HS-5 (cell line): ENCODE data around the gene E2F7.
"Not testable (repeated sequence)": the region's sequence is repeated elsewhere in the genome, so short reads cannot be mapped to it uniquely, and the experiment has no call there.

Source experiments
- DNase-seq: peaks from one replicate; pipeline ENCODE4 v3.0.0-alpha.2; 2012; ENCODE audit warnings: low read depth

Gene E2F7

GRCh38 chr12:77065361-77066204 is at the start of gene E2F7:
TSS of gene E2F7 (minus strand) at chr12:77065569. CDS start at chr12:77064635, 934 bp downstream.
- peak; percentile 73 for DNase-seq

GRCh38 chr12:77113971-77114370 is 48.6 kb upstream of the E2F7 start:
- DNase-seq: no peak

GRCh38 chr12:77108707-77109106 is 43.3 kb upstream of the E2F7 start:
- DNase-seq: no peak

GRCh38 chr12:77107121-77107520 is 41.8 kb upstream of the E2F7 start:
- DNase-seq: no peak

DNA sequence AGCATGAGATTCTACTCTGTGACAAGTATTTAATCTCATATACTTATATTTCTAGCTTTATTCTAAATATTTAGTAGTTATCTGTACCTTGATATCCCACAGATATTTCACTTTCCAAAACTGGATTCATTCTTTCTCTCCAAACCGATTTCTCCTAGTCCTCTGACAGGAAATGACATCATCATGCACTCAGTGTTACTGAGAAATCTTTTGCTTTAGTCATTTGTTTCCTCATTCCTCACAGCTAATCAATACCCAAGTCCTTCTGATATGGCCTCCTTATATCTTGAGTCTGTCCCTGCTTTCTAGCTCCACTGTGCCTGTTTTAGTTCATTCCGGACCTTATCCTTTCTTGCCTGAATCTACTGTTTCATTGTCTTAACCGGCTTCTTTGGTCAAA is 39.4 kb upstream of the E2F7 start:
- DNase-seq: no peak

DNA sequence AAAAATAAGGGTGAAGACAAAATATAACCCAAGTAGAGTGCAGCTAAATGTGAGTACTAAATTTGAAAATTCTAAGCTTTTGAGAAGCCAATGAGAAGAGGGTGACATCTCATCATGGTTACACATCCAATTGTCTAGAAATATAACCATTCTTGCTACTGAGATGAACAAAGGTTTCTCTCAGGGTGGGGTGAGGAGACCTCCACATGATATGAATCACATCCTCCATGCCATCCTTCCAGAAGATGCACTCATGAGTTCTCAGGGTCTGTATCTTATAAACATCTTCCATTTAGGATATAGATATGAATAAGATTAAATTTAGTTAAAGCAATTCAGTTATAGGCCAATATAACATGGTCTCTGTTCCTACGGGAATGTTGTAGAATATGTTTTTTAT is 38.9 kb upstream of the E2F7 start:
- no peak for DNase-seq

- DNase-seq: no peak
Observed at GRCh38 chr12:77102691-77103090, 37.3 kb upstream of the E2F7 start.

- DNase-seq: no peak
Observed at GRCh38 chr12:77102123-77102522, 36.8 kb upstream of the E2F7 start.

GRCh38 chr12:77099799-77100198 is 34.4 kb upstream of the E2F7 start:
- no peak for DNase-seq

DNA sequence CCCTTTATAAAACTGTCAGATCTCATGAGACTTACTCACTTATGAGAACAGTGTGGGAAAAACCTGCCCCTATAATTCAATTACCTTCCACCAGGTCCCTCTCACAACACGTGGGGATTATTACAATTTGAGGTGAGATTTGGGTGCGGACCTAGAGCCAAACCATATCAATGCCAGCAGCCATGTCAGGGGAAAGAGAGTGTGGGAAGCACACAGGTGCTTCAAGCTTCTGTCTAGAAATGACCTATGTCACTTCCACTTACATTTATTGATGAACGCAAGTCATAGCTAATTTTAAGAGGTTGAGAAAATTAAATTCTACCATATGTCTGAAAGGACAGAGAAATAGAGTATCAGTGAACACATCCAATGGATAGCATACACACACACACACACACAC is 32.5 kb upstream of the E2F7 start:
- no peak for DNase-seq

- DNase-seq: not testable (repeated sequence)
Observed at GRCh38 chr12:77092227-77092626, 26.9 kb upstream of the E2F7 start.

DNA sequence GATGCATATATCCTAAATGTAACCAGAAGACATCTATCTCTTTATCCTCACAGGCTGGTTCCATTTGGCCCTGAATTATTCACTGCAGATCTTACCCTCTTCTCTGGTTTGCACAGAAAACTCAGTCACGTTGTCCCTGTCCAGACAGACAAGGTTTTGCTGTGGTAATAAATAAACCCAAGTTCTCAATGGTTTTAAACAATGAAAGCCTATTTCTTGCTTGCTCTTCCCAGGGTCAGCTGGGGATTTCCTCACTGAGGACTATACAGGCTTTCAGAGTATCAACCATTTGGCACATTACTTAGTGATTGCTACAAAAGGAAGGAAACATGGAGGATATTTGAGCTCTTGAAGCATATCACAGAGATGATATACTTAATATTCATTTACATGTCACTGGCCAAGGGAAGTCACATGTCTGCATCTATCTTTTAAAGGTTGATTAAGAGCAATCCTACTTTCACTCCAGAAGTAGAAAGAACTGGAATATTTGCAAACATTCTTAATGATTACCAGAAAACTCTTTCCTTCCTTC is 24.4 kb upstream of the E2F7 start:
- no peak for DNase-seq

GRCh38 chr12:77087427-77087826 is 22.1 kb upstream of the E2F7 start:
- DNase-seq: no peak

DNA sequence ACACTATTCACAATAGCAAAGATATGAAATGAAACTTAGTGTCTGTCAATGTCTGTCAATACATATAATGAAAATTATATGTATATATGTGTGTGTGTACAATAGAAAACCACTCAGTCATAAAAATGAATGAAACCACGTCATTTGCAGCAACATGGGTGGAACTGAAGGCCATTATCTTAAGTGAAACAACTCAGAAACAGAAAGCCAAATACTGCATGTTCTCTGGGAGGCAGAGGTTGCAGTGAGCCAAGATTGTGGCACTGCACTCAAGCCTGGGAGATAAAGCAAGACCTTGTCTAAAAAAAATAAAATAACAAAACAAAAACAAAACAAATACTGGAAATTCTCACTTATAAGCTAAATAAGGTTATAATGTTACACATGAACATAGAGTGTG is 16.7 kb upstream of the E2F7 start:
- no peak for DNase-seq

DNA sequence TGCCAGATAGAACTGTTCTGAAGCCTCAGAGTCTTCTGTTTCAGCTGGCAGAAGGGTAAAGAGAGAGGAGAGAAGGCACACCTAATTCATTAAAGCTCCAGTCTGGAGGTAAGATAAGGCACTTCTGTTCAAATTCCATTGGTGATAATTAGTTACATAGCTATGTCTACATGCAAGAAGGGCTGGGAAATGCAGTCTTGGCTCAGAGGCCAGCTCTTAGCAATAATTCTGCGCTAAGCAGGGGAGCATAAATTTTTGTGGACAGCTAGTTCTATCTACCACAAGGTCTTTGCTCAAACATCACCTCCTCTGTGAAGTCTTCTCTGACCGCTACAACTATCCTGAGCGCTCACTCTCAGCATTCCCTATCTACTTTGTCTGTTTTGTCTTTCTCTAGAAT is 14.3 kb upstream of the E2F7 start:
- no peak for DNase-seq

DNA sequence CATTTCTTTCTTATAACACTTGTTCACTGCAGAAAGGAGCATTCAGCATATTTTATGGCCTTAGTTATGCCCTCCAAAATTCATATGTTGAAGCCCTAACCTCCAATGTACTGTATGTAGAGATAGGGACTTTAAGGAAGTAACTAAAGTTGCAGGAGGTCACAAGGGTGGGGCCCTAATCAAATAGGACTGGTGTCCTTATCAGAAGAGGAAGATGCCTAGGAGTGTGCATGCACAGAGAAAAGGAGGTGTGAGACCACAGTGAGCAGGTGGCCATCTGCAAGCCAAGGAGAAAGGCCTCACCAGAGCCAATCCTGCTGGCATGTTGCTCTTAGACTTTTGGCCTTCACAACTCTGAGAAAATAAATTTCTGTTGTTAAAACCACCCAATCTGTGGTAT is 12.9 kb upstream of the E2F7 start:
- DNase-seq: no peak

GRCh38 chr12:77076886-77077285 is 11.5 kb upstream of the E2F7 start:
- DNase-seq: no peak

GRCh38 chr12:77073894-77074293 is 8.5 kb upstream of the E2F7 start:
- not testable (repeated sequence) for DNase-seq

- no peak for DNase-seq
Observed at GRCh38 chr12:77072833-77073495, 7.6 kb upstream of the E2F7 start.

GRCh38 chr12:77070800-77071449 is 5.6 kb upstream of the E2F7 start:
- DNase-seq: no peak

DNA sequence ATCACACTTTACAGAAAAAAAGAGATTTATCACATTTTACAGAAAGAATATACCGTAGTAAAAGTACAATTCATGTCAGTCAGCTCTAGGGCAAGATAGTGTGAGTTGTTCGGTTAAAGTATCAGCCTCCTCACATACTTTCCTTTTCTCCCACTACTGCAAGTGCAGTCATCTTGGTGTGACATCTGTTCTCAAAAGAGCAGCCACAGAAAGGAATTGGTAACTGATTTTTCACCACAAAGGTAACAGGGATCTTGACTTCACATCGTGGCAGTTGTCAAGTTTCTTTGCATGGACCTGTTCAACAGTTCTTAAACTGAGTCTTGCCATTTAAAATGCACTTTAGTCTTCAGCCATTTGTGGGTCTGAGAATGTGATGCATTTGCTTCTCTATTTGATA is 5.0 kb upstream of the E2F7 start:
- DNase-seq: no peak

GRCh38 chr12:77064896-77065360 is 441 bp downstream of the E2F7 start:
- DNase-seq: no peak
